Measurements from ENCODE around the gene HS3ST4. TPM values are rescaled to one million over a fixed set of nuclear protein-coding genes. Genes with fewer than 3 reads are reported as not detected.

The HS3ST4 gene
- total and polyA plus RNA-seq, 2 of the 4 experiments (the other 2 are of a cell fraction): not detected

DNA sequence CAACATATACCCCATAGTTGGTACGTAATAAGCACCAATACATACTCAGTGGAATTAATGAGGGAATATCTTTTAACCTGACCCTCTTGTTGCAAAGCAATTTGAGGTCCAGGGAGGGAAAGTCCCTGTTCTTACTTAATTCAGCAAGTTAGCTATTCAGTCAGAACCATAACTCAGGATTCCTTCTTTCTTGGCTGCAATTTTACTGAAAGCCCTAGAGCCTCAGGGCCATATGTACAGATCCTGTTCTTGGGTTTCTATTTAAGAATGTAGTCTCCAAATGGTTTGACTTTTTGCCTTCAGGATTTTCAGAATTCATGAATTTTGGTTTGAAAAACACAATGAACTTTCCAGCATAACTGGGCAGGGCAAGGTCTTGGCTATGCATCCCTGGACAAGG is 436.5 kb downstream of the HS3ST4 start:
- Histone ChIP-seq H3K4me1 (ENCODE audit: control insufficient read depth, insufficient read depth, low read length) (no peaks in the 10 kb centered on the region), H4K5ac (ENCODE audit: low read depth, low read length) (no peak overlapping the region), H4K8ac (ENCODE audit: low read depth in 2 of 2, low read length in 2 of 2) (no peak overlapping the region), H3K27me3 (ENCODE audit: control insufficient read depth, insufficient read depth, low read length) (no peaks in the 10 kb centered on the region), H3K79me1 (ENCODE audit: low read depth in 1 of 2, low read length in 2 of 2) (no peaks in the 10 kb centered on the region), H3K27ac (ENCODE audit: insufficient read depth, low read length) (no peak overlapping the region), H2BK120ac (ENCODE audit: low read depth, low read length) (no peak overlapping the region), H2AK5ac (ENCODE audit: low read depth, low read length) (no peak overlapping the region), H2AFZ (replicated peaks; ENCODE audit: low read length, poor library complexity) (no peak overlapping the region), H4K91ac (ENCODE audit: insufficient read depth, low read depth, low read length) (no peak overlapping the region), H2BK15ac (ENCODE audit: low read depth, low read length) (no peak overlapping the region), H3K9ac (ENCODE audit: low read depth, low read length) (no peak overlapping the region), H3K23ac (ENCODE audit: low read depth, low read length) (no peak overlapping the region), H3K36me3 (ENCODE audit: control insufficient read depth, insufficient read depth, low read length) (no peaks in the 10 kb centered on the region), H4K20me1 (ENCODE audit: insufficient read depth, low read length) (no peaks in the 10 kb centered on the region), H3K4ac (ENCODE audit: low read depth, low read length) (no peak overlapping the region), H3K14ac (replicated peaks; ENCODE audit: low read depth, low read length) (no peak overlapping the region), H2BK5ac (ENCODE audit: low read depth, low read length, poor library complexity, severe bottlenecking) (no peak overlapping the region), H3K9me3 (ENCODE audit: control insufficient read depth, insufficient read depth, low read length) (peaks cover 16% of the 10 kb centered on the region), H3K4me3 (ENCODE audit: insufficient read depth, low read depth, low read length) (no peak overlapping the region), H2BK20ac (ENCODE audit: low read depth, low read length) (no peak overlapping the region), H3K9me1 (ENCODE audit: insufficient read depth, low read length) (no peaks in the 10 kb centered on the region), H3K18ac (ENCODE audit: low read depth, low read length) (no peak overlapping the region), H3K56ac (ENCODE audit: extremely low read depth, insufficient read depth, low read length) (no peak overlapping the region), H2AK9ac (replicated peaks; ENCODE audit: low read depth, low read length, poor library complexity) (no peak overlapping the region), H3K4me2 (ENCODE audit: low read depth, low read length) (no peak overlapping the region)
- ATAC-seq (ENCODE audit: low read depth) (no peak), DNase-seq (no peak)
- in situ Hi-C loops (cut with MboI; ENCODE audit: low sequenced_read_pairs): no loop called here
- POLR2A ChIA-PET (ENCODE audit: unreplicated experiment): no interaction called here
- no CpG with 5 or more reads among the region's 1 CpG for WGBS, 2 experiments (ENCODE audit: extremely low coverage in 2 of 2, insufficient read length in 1 of 2)
- dilution Hi-C loops (cut with HindIII; ENCODE audit: low sequenced_read_pairs, unreplicated experiment): no loop called here
- TF ChIP-seq BHLHE40 (IDR thresholded peaks at IDR 0.05; ENCODE audit: low read depth, low read length) (no peak), CHD1 (IDR thresholded peaks at IDR 0.05; ENCODE audit: low read depth, low read length) (no peak), RFX5 (IDR thresholded peaks at IDR 0.05; ENCODE audit: low read depth, low read length) (no peak), CEBPB (IDR thresholded peaks at IDR 0.05; ENCODE audit: low read depth, low read length) (no peak), RAD21 (IDR thresholded peaks at IDR 0.05; ENCODE audit: low read length) (no peak), POLR2A (IDR thresholded peaks at IDR 0.05; ENCODE audit: low read depth, low read length) (no peak), SMC3 (IDR thresholded peaks at IDR 0.05; ENCODE audit: low read depth, low read length) (no peak)
- TF ChIP-seq, protein P1, sequence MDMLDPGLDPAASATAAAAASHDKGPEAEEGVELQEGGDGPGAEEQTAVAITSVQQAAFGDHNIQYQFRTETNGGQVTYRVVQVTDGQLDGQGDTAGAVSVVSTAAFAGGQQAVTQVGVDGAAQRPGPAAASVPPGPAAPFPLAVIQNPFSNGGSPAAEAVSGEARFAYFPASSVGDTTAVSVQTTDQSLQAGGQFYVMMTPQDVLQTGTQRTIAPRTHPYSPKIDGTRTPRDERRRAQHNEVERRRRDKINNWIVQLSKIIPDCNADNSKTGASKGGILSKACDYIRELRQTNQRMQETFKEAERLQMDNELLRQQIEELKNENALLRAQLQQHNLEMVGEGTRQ (IDR thresholded peaks at IDR 0.05; ENCODE audit: low read depth, low read length): no peak
- TF ChIP-seq, protein P2, sequence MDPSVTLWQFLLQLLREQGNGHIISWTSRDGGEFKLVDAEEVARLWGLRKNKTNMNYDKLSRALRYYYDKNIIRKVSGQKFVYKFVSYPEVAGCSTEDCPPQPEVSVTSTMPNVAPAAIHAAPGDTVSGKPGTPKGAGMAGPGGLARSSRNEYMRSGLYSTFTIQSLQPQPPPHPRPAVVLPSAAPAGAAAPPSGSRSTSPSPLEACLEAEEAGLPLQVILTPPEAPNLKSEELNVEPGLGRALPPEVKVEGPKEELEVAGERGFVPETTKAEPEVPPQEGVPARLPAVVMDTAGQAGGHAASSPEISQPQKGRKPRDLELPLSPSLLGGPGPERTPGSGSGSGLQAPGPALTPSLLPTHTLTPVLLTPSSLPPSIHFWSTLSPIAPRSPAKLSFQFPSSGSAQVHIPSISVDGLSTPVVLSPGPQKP (IDR thresholded peaks at IDR 0.05; ENCODE audit: borderline replicate concordance, low read depth, low read length): no peak
- no TSS peak for BruUV-seq (replicated peaks)
- CTCF ChIA-PET: no interaction called here
- intact Hi-C loops (cut with micrococcal nuclease): no loop called here

Measured in IMR-90 (cell line).